ENCODE data around the gene SGSH.

SGSH gene

DNA sequence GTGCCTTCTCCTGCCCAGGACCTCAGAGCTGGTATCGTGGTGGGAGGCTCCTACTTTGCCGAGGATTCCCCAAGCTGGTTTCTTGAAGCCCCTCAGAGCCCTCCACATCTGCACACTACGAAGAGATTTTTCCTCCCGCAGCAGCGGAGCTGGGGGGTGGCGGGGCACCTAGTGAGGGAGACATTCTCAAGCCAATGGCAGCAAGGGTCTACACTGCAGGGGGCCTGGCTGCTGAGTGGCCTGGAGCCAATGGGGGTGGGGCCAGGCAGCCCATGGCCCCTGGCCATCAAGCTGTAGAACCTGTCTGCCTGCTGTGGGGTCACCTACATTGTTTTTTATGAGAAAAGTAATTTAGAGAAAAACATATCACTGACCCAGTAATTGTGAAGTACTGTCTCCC is 5.1 kb upstream of the SGSH start:
- DNase-seq, result no peak

DNA sequence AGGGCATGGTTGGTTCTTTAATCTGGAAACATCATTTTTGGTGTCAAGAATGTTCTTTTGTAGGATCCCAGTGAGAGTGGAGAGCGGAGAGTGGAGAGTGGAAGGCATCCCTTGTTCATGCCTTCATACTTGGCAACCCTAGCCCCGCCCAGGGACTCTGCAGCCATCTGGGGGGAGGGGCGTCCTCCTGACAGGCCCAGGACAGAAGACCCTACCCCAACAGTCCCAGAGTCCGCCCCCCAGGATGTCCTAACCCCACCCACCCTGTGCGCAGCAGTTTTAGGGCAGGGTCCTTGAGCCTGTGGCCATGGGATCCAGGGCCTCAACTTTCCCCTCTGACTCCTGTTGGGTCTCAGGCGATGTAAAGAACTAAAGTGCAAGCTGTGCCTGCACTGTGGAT is 4.5 kb upstream of the SGSH start:
- no peak for DNase-seq

DNA sequence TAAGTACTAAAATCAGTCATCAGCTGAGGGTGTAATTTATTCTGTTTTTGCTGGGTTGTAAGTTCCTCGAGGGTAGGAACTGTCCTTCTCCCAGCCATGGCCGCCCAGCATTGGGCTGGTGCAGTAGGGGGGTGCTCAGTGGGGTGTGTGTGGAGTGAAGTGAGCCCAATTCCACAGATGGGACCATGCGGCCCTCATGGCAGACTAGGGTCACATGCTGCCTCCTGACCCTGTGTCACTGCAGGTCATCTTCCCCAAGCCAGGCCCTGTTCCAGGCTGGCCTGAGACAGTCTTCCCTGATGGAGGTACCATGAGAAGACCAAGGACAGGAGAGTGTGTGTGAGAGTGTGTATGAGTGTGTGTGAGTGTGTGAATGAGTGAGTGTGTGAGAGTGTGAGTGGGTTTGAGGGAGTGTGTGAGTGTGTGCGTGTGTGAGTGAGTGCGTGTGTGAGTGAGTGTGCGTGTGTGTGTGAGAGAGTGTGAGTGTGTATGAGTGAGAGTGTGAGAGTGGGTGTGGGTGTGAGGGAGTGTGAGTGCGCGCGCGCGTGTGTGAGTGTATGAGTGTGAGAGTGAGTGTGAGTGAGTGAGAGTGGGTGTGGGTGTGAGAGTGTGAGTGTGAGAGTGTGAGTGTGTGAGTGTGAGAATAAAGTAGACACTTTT is 3.8 kb upstream of the SGSH start:
- DNase-seq, result no peak

DNA sequence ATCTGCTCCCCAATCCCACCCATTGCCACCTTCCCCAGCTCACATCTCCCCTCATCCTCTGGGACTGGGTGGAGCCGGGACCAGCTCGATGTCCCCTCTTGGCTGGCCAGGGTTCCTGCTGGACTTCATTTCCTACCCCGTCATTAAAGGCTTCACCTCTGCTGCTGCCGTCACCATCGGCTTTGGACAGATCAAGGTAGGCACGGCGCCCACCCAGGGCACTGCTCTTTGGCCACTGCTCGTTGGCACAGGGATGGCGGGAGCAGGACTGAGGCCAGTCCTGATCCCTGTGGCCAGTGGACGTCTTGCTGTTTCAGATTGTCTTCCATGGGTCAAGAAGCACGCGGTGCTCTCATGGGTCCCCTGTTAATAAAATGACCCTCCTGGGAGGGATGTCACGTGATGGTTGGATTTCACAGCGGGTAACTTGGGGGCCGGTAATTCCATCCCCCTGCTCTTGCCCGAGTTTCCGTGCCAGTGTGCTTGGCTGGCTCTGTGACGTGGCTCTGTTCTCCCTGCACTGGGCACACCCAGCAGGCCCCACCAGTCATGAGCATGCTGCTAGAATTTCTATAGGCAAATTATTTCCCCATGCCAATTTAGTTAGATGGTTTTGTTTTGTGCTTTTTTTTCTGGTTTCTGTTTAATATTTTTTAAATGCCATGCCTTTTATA is 3.1 kb upstream of the SGSH start:
- no peak for DNase-seq

DNA sequence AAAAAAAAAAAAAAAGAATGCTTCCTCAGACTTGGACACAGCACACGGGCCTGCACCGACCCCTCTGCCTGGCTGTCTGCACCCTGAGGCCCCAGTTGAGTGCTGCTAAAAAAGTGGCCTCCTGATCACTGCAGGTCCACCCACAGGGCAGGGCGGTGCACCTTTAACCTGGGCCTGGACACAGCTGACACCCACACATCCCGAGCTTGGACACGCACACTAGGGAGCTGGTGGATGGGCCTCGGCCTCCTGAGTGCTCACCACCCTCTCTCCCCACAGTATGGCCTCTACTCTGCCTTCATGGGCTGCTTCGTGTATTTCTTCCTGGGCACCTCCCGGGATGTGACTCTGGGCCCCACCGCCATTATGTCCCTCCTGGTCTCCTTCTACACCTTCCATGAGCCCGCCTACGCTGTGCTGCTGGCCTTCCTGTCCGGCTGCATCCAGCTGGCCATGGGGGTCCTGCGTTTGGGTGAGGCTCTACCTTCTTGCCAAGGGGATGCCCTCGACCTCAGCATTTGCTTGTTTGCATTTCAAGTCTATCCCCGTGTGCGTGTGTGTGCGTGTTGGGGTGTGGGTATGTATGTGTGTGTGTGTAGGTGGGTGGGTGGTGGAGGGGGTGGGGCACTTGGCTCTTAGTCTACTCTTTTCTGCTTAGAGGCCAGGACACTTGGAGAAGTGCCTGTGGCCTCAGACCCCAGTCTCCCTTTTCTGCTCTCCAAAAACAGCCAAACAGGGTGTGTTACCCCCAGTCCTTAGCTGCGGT is 2.4 kb upstream of the SGSH start:
- DNase-seq, result no peak

DNA sequence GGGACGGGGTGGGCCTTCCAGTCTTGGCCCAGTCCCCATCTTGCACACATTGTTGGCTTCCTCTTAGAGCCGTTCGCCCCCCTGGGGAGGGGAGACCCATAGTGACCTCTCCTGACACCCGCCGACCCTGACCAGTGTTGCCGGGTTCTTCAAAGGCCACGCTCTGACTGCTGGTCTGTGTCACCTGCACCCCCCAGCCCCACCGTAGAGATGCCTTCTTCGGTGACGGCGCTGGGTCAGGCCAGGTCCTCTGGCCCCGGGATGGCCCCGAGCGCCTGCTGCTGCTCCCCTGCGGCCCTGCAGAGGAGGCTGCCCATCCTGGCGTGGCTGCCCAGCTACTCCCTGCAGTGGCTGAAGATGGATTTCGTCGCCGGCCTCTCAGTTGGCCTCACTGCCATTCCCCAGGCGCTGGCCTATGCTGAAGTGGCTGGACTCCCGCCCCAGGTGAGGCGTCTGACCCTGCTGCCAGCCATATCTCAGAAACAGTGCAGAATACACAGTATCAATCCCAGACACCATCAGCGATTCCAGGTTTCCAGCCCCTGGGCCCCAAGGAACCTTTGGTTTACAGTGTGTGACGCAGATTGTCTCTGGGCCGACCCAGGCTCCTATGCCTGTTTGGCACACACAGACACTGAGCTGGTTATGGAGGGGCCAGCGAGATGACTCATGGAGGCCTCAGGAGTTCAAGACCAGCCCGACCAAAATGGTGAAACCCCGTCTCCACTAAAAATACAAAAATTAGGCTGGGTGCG is 1.4 kb upstream of the SGSH start:
- DNase-seq, result no peak

DNA sequence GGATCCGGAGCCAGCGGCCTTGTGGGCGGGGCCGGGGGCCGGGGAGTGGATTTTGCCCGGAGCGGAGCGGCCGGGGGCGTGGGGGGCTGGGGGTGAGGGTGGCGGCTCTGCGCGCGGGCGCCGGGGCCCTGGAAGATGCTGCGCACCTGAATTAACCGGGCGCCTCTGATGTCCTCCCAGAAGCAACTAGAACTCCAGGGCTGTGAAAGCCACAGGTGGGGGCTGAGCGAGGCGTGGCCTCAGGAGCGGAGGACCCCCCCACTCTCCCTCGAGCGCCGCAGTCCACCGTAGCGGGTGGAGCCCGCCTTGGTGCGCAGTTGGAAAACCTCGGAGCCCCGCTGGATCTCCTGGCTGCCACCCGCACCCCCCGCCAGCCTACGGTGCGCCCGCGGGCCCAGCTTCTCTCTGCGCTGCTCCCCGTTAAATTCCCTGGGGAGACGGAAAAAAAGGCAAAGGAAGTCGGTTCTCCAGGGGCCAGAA is 643 bp upstream of the SGSH start:
- DNase-seq, result peak; percentile 1

DNA sequence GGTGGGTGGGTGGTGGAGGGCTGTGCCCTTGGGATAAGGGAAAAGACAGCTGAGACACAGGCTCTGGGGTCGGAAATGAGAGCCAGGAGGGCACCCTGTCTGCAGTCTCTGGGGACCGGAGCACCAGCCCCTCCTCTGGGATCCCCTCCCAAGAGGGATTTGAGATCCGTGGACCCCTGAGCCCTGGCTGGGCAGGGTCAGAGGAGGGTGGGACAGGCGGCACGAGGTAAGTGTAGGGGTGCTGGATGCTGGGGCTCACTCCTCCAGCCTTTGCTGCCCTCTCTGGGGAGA is 425 bp downstream of the SGSH start:
- DNase-seq, result no peak

DNA sequence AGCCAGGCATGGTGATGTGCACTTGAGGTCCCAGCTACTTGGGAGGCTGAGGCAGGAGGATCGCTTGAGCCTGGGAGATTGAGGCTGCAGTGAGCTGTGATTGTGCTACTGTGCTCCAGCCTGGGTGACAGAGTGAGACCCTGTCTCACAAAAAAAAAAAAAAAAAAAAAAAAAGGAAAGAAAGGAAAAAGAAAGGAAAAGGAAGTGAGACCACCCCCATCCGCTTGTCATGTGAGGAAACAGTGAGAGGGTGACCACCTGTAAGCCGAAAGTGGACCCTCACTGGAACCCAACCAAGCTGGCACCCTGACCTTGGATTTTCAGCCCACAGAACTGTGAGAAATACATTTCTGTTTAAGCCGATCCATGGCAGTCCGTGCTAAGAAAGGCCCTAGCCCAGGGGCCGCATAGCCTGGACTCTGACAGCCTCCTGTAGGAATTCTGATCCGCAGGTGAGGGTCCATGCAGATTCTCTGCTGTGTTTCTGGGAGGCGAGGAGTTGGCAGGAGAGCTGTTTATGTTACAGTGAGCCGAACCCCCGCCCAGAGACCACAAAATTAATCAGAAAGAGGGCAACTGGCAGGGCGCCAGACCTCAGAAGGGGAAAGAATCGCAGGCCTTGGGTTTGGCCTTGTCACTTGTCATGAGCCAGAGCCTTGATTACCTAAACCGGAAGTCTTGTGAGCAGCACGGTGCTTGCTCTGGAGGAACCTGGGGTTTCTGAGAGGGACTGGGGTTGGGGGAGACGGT is 945 bp downstream of the SGSH start:
- DNase-seq, result peak; percentile 83

DNA sequence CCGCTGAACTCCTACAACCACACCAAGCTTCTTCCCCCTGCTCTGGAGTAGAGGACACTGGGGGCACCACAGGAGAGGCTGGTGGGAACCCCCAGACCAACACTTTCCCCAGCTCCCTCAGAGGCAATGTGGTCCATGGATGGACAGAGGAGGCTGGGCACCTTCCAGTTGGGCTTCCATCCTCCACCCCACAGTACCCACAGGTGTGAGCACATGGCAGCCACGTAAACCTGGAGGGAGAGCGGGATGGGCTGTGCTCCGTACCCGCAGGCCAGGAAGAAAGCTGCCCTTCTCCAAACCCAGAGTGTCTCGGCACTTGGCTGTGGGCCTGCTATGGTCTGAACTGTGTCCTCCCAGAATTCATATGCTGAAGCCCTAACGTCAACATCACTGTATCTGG is 1.7 kb downstream of the SGSH start:
- DNase-seq, result no peak

DNA sequence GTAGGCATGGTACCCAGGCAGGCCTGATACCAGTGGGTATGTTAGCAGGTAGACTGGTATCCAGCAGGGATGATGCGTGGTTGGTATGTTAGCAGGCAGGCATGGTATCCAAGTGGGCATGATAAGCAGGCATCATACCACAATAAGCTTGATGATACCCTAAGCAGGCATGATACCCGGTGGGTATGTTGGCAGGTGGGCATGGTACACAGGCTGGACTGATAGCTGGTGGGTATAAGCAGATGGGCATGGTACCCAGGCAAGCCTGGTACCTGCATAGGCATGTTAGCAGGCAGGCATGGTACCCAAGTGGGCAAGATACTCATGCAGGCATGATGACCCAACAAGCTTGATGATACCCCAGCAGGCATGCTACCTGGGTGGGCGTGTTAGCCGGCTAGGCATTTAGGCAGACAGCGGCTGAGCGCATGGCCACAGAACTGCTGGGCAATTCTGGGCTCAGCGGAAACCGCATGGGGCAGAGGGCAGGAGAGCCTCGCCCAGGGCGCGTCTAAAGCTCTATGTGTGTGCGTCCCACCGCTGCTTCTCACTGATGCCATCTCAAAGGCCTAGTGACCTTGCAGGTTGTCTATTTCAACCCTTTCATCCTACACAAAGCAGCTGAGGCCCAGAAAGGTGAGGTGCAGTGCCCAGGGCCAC is 2.3 kb downstream of the SGSH start:
- DNase-seq, result no peak

DNA sequence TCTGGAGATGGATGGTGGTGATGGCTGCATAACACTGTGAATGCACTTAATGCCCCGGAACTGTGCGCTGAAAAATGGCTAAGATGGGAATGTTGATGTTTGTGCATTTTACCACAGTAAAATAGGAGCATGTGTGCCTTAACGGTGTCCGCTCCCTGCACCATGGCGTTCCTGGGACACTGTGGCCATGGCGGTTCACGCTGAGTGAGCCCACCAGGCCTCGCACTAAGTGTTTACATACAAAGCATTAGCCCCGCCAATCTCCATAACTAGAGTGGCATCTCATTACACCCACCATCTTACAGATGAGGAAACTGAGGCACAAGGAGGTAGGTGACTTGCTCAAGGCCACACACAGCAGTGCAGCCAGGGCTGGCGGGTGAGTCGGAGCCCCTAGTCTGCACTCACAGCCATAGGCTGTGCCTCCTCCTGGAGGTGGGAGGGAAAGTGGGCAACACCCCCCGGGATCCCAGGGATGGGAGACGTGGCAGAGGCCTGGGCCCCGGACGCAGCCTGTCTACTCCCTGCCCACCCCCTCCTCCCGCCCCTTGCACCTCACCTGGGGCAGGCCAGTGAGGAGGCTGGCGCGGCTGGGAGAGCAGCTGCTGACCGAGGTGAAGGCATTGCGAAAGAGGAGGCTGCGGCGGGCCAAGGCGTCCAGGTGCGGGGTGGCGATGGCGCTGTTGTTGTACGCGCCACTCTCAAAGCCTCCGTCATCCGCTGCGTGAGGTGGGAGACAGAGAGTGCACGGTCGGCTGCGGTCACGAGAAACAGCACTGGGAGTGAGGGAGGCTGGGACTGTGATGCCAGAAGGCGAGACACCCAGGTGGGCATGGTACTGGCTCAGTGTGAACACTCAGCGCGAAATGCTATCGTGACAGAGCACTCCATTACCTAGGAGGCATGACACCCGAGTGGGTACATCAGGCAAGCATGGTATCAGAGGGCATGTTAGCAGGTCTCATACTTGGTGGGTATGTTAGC is 3.4 kb downstream of the SGSH start:
- no peak for DNase-seq

DNA sequence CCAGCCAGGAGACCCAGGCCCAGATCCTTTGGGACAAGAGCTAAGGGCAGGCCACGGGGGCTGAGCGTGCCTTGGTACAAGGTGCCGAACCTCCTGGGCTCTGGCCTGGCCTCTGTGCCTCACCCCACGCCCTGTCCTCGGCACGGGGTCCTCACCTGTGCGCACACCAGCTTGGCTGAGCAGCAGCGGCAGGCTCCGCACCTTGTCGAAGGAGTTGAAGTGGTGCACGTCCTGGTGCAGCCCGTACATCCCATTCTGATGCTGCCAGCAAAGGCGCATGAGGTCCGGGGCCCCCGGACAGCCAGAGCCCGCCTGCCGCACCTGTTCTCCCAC is 5.3 kb downstream of the SGSH start:
- no peak for DNase-seq

DNA sequence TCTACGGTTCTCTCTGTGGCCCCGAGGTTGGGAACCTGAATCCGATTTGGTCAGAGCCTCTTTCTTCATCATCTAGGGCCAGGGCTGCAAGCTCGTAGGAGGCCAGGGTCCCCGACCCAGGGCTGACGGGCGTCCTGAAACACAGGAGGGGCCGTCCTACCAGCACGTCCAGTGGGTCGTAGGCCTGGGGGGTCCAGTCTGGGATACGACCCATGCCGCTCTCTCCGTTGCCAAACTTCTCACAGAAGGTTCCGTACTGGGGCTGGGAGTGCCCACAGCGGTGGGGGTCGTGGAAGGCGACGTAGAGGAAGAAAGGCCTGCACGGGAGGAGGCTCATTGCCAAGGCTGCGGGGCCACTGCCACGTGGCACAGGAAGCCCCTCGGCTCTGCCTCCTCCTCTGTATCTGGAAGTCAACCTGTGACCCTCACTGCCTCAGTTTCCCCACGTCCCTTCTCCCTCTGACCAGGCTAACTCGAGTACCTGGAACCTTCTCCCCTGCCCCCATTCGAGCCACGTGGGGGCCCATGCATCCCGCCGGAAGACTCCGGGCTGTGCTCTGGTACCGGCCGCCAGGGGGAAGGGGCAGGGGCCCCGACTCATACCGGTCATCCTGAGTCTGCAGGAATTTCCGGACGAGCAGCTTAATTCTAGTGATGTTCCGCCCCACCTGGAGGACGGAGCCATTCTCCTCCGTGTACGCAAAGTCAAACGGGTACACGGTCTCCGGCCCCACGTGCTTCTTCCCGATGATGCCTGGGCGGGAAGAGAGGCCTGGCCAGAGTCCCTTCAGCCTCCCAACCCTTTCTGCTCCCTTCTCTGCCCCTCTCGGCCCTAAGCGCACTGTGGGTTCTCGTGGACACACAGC is 5.9 kb downstream of the SGSH start:
- no peak for DNase-seq

DNA sequence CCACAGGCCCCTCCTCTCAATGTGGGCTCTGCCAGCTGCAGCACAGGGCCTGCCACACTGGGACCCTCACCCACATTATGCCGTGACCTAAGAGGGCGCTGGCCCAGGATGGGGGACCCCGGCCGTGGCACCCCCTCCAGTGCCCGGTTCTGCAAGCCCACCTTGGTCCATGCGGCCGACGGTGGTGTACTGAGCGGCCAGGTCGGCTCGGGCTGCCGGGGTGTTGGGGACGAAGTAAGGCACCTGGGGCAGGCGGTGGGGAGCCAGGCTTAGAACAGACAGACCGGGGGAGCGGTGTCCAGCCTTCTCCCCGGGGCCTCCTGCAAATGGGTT is 6.5 kb downstream of the SGSH start:
- no peak for DNase-seq

DNA sequence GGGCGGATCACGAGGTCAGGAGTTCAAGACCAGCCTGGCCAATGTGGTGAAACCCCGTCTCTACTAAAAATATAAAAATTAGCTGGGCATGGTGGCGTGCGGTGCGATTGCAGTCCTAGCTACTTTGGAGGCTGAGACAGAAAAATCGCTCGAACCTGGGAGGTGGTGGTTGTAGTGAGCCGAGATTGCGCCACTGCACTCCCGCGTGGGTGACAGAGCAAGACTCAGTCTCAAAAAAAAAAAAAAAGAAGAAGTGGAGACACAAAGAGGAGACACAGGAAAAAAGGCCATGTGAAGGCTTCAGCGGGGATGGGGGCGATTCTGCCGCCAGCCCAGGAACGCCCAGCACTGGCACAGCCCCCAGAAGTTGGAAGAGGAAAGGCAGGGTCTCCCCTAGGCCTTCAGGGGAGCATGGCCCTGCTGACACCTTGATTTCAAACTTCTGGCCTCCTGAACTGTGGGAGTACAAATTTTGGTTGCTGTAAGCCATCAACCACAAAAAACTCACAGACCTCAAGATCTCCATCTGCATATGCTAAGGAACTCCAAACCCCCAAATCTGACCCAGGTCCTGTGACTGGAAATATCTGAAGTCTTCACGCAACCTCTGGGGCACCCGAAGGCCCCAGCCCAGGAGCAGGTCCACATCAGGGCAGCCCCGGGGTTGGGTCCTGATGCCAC is 7.0 kb downstream of the SGSH start:
- no peak for DNase-seq

DNA sequence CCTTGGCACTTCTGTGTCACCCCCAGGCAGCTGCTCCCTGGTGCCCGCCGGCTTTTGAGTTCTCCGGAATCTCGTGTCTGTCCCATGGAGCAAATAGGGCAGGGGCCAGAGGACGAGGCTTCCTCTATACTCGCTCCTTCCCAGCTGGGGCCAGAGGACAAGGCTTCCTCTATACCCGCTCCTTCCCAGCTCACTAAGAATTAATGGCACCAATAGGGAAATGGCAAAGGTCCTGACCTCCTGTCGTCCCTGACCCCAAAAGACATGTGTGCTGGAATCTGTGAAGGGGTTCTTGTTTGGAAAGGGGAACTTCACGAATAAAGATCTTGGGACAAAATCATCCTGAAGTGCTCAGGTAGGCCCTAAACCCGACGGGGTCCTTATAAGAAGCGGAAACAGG is 7.6 kb downstream of the SGSH start:
- no peak for DNase-seq

DNA sequence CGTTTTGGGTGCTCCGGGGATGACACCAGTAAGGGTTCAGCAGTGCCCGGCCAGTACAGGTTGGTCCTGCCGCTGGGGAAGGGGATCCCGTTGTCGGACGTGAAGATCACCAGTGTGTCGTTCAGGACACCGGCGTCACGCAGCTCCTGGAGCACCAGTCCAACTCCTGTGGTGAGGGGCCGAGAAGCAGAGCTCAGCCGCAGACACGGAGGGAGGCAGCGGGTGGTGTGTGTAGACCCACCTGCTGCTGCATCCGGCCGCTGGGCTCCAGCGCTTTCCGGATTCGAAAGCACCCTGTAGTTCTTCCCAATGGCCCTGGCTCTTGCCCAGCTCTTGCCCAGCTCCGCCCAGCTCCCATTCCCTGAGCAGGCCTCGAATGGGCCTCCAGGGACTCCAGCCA is 8.0 kb downstream of the SGSH start:
- DNase-seq, result no peak

DNA sequence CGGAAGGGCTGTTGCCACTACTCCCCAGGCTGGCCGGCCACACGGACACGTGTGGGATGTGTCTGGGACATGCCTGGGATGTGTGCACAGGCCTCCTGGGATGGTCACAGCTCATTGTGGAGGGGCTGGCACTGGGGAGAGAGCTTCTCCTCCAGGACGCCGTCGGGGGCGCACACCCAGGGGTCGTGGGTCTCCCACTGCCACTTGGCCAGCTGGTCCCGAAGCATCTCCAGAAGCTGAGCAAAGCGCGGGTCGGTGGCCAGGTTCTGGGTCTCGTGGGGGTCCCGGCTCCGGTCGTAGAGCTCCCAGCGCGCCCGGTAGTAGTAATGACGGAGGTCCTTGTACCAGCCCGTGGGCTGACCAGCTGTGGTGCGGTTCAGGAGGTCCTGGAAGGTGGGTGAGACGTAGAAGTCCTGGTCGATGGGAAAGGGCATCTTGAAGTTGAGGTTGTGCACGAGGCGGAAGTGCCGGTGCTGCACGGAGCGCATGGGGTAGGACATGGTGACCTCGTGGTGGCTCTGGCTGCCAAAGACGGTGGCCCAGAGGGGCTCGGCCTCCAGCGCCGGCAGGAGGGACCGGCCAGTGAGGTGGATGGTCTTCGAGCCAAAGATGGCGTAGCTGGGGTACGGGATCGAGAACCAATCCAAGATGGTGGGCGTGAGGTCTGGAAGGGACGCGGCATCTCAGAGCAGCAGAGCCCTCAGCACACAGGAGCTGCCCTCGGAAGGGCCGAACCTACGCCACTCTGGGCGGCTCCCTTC is 9.6 kb downstream of the SGSH start:
- DNase-seq, result no peak
